ENCODE data around the gene MAFG. TPM values are rescaled to one million over a fixed set of nuclear protein-coding genes. Genes with fewer than 3 reads are reported as not detected.
A peak's percentile ranks its signal among the peaks of the same experiment; 100 is the strongest.

MAFG gene
- total RNA-seq, 1 donor from 2014 or later, result 22.4 TPM

DNA sequence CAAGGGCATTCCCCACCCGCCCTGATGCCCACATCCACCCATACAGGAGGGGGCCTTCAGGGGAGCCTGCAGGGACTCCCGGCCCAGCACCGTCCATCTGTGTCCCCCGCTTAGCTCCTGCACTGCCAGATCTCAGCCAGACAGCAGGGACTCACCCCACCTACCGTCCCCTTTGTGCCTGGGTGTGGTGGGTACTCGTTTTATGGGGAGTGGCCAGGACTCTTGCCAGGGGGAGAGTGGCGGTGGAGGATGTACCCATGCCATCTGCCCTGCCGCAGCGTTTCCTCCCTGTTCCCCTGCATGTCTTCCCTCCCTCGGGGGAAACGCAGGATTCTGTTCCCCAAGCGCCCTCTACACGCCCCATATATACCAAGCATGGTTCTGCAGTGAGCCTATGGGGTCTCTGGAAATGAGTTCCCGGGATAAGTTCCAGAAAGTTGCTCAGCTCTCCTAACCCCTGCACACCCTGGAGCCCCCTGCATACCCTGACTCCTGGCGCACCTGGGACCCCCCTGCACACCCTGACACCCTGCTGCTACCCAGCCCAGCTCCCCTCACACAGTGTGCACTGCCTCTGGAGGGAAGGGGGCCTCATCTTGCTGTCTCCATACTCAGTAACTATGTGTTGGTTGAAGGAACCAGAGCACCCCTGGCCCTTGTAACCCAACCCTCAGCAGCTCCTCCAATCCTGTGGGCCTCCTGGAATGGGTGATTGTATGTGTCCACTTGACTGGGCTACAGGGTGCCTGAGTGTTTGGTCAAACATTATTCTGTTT, 4.2 kb upstream of the MAFG start:
- Mint-ChIP-seq H3K27ac (no peak overlapping the region), H3K4me1 (ENCODE audit: unreplicated experiment) (peaks cover 3% of the 10 kb centered on the region), H3K36me3 (no peaks in the 10 kb centered on the region), H3K4me3 (no peak overlapping the region), H3K27me3 (no peaks in the 10 kb centered on the region), H3K9me3 (no peaks in the 10 kb centered on the region)
- TF ChIP-seq, protein P1, sequence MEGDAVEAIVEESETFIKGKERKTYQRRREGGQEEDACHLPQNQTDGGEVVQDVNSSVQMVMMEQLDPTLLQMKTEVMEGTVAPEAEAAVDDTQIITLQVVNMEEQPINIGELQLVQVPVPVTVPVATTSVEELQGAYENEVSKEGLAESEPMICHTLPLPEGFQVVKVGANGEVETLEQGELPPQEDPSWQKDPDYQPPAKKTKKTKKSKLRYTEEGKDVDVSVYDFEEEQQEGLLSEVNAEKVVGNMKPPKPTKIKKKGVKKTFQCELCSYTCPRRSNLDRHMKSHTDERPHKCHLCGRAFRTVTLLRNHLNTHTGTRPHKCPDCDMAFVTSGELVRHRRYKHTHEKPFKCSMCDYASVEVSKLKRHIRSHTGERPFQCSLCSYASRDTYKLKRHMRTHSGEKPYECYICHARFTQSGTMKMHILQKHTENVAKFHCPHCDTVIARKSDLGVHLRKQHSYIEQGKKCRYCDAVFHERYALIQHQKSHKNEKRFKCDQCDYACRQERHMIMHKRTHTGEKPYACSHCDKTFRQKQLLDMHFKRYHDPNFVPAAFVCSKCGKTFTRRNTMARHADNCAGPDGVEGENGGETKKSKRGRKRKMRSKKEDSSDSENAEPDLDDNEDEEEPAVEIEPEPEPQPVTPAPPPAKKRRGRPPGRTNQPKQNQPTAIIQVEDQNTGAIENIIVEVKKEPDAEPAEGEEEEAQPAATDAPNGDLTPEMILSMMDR (conservative IDR thresholded peaks at IDR 0.05), result no peak
- no peak for DNase-seq (ENCODE audit: extremely low spot score, unreplicated experiment)

DNA sequence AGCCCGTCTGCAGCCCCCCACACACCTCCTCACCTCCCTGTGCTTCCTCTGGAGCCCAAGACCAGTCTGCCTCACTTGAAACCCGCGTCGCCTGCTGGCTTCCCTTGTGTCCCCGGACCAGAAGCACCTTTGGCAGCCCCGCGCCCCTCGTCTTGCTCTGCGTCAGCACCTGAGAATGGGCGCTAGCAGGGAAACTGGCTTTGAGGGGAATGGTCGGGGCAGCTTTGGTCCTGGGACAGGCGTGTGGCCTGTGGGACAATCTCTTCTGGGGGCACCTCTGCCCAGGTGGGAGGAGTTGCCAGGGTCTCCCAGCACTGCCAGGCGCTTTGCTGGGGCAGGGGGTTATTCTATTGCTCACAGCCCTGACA, 3.6 kb upstream of the MAFG start:
- peaks cover 7% of the 10 kb centered on the region for H3K4me1 Mint-ChIP-seq (ENCODE audit: unreplicated experiment)

DNA sequence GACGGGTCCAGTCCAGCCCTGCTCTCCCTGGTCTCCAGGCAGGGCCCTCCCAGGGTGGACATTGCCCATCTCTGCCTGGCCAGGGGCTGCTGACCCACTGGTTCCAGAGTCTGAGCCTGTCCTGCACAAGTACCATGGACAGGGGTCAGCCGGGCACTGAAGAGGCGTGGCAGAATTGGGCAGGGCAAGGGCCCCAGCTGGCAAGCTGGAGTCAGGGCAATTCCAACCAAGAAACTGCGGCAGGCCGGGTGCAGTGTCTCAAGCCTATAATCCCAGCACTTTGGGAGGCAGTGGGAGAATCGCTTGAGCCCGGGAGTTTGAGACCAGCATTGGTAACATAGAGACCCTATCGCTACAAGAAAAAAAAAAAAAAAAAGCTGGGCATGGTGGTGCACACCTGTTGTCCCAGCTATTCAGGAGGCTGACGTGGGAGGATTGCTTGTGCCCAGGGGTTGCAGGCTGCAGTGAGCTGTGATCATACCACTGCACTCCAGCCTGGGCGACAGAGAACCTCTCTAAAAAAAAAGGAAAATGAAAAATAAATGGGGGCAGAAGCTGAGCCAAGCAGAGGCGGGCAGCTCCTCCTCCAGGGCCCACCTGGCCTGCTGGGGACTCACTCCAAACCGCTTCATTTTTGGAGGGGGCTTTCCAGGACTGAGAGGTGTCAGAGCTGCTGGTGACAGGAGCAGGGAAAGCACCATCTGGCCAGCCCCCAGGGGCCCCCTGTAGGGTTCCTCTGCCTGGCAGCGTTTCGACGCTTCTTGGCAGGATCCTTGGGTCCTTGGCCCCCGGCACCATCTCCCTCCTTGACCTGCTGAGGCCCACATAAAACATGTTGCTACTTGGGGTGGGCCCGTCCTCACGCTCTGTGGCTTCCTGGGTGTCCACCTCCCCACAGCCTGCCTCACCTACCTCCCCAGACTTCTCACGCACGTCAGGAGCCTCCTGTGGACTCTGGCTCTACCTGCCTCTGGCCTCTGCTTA, 2.9 kb upstream of the MAFG start:
- Mint-ChIP-seq H3K4me3 (peak overlapping the region; percentile 42), H3K9me3 (no peaks in the 10 kb centered on the region), H3K4me1 (ENCODE audit: unreplicated experiment) (peaks cover 9% of the 10 kb centered on the region), H3K27me3 (no peaks in the 10 kb centered on the region), H3K36me3 (no peaks in the 10 kb centered on the region), H3K27ac (peak overlapping the region; percentile 18)
- TF ChIP-seq, protein P1 (conservative IDR thresholded peaks at IDR 0.05), result no peak
- DNase-seq (ENCODE audit: extremely low spot score, unreplicated experiment), result no peak

More for the DNA sequence above, 3.6 kb upstream of the MAFG start:
- TF ChIP-seq, protein P1 (conservative IDR thresholded peaks at IDR 0.05), result no peak
- Mint-ChIP-seq H3K27ac (peak overlapping the region; percentile 18), H3K27me3 (no peaks in the 10 kb centered on the region), H3K9me3 (no peaks in the 10 kb centered on the region), H3K4me3 (peak overlapping the region; percentile 42), H3K36me3 (no peaks in the 10 kb centered on the region)
- no peak for DNase-seq (ENCODE audit: extremely low spot score, unreplicated experiment)

DNA sequence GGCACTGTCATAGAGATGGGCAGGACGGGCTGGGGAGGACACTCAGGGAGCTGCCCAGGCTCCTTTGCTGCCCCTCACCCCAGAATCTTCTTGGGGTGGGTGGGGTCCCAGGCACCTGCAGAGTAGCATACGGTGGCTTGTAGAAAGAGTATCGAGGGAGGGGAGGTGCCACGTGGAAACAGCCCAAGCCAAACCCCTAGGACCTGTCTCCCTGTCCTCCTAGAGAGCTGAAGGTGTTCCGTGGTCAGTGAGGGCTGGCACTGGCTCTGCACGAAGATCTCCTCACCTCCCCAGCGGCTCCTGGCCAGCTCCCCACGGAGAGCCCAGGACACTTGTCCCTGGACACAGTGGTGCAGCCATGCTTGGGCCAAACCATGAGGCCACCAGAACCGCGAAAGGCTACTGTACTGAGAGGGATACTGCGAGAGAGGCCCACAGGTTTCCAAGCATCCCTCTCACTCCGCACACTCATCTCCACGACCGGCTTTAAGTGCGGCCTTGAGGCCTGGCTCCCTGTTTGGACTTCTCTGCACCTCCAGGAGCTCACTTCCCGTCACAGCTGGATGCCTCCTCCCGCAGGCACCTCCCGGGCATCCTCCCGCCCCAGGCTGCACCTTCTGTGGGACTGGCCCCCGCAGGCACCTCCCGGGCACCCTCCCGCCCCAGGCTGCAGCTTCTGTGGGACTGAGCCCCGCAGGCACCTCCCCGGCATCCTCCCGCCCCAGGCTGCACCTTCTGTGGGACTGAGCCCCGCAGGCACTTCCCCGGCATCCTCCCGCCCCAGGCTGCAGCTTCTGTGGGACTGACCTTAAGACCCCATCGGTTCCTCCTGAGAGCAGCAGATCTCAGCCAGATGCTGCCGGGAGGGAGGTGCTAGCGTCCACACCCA, 2.0 kb upstream of the MAFG start:
- Mint-ChIP-seq H3K27me3 (no peaks in the 10 kb centered on the region), H3K36me3 (no peaks in the 10 kb centered on the region), H3K4me3 (peak overlapping the region; percentile 75), H3K9me3 (no peaks in the 10 kb centered on the region), H3K27ac (peak overlapping the region; percentile 39), H3K4me1 (ENCODE audit: unreplicated experiment) (peaks cover 9% of the 10 kb centered on the region)
- TF ChIP-seq, protein P1 (conservative IDR thresholded peaks at IDR 0.05), result no peak
- no peak for DNase-seq (ENCODE audit: extremely low spot score, unreplicated experiment)

Data from type B pancreatic cell (in vitro differentiated cells).